ENCODE measurements around the gene TTC33. TPM values are rescaled to one million over a fixed set of nuclear protein-coding genes. Genes with fewer than 3 reads are reported as not detected.

Gene TTC33
- polyA plus RNA-seq, 1 experiment = 12.4 TPM

GRCh38 chr5:40688127-40688761 lies 67.5 kb downstream of the TTC33 start:
- no peaks in the 10 kb centered on the region for H3K9me3 ChIP-seq (ENCODE audit: control insufficient read depth, insufficient read depth, low read length)
- CTCF ChIA-PET = interaction anchor here (0.6 to 3.9 kb wide), 16 partner anchors 9 to 1118 kb away, joined by 3 to 53 read pairs (median 4); no protein-coding TSS in a partner anchor
- POLR2A ChIA-PET = no interaction called here
- DNase-seq (ENCODE audit: low read depth, low spot score) = peak; percentile 72
- H3K27me3 ChIP-seq (ENCODE audit: control insufficient read depth, insufficient read depth, low read length) = no peaks in the 10 kb centered on the region
- TF ChIP-seq, protein P1, sequence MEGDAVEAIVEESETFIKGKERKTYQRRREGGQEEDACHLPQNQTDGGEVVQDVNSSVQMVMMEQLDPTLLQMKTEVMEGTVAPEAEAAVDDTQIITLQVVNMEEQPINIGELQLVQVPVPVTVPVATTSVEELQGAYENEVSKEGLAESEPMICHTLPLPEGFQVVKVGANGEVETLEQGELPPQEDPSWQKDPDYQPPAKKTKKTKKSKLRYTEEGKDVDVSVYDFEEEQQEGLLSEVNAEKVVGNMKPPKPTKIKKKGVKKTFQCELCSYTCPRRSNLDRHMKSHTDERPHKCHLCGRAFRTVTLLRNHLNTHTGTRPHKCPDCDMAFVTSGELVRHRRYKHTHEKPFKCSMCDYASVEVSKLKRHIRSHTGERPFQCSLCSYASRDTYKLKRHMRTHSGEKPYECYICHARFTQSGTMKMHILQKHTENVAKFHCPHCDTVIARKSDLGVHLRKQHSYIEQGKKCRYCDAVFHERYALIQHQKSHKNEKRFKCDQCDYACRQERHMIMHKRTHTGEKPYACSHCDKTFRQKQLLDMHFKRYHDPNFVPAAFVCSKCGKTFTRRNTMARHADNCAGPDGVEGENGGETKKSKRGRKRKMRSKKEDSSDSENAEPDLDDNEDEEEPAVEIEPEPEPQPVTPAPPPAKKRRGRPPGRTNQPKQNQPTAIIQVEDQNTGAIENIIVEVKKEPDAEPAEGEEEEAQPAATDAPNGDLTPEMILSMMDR (IDR thresholded peaks at IDR 0.05; ENCODE audit: low read depth, low read length) = peak; percentile 87
- H3K27ac ChIP-seq (ENCODE audit: low read depth, low read length) = no peak overlapping the region
- H3K4me3 ChIP-seq (ENCODE audit: low read depth, low read length) = no peak overlapping the region

GRCh38 chr5:40687321-40687720 lies 68.4 kb downstream of the TTC33 start:
- no peak for DNase-seq (ENCODE audit: low read depth, low spot score)
- no peaks in the 10 kb centered on the region for H3K27me3 ChIP-seq (ENCODE audit: control insufficient read depth, insufficient read depth, low read length)
- POLR2A ChIA-PET = no interaction called here
- no peak overlapping the region for H3K27ac ChIP-seq (ENCODE audit: low read depth, low read length)
- H3K9me3 ChIP-seq (ENCODE audit: control insufficient read depth, insufficient read depth, low read length) = no peaks in the 10 kb centered on the region
- no peak overlapping the region for H3K4me3 ChIP-seq (ENCODE audit: low read depth, low read length)
- CTCF ChIA-PET = interaction anchor here (0.6 to 5.7 kb wide), 3 partner anchors 738 to 1108 kb away, joined by 4 to 38 read pairs (median 27); no protein-coding TSS in a partner anchor
- TF ChIP-seq, protein P1 (IDR thresholded peaks at IDR 0.05; ENCODE audit: low read depth, low read length) = no peak

DNA sequence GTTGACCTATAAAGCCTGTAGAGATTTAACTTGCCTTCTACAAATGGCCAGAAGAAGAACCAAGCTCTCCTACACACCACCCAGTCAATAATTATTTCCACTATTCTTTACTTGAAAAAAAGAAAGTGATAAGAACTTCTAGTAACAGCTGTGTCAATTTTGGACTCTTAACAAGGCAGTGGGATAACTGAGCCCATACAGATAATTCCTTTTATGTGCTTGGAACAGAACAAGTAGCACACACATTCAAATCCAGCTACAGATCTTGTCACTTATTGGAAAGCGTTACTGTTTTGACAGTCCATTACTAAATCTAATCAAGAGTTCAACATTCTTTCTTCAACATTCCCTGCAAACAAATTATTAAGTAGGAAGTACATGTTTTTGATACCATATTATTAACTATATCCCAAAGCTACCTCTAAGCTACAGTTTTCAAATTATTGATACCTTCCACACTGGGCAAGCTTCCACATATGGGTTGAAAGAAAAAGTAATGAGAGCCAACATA lies 69.7 kb downstream of the TTC33 start:
- no peaks in the 10 kb centered on the region for H3K27me3 ChIP-seq (ENCODE audit: control insufficient read depth, insufficient read depth, low read length)
- H3K4me3 ChIP-seq (ENCODE audit: low read depth, low read length) = no peak overlapping the region
- H3K27ac ChIP-seq (ENCODE audit: low read depth, low read length) = no peak overlapping the region
- no peaks in the 10 kb centered on the region for H3K9me3 ChIP-seq (ENCODE audit: control insufficient read depth, insufficient read depth, low read length)
- no peak for DNase-seq (ENCODE audit: low read depth, low spot score)
- CTCF ChIA-PET = interaction anchor here (0.6 to 5.7 kb wide), 4 partner anchors 708 to 1105 kb away, joined by 3 to 38 read pairs (median 16); no protein-coding TSS in a partner anchor
- POLR2A ChIA-PET = no interaction called here
- TF ChIP-seq, protein P1 (IDR thresholded peaks at IDR 0.05; ENCODE audit: low read depth, low read length) = no peak

DNA sequence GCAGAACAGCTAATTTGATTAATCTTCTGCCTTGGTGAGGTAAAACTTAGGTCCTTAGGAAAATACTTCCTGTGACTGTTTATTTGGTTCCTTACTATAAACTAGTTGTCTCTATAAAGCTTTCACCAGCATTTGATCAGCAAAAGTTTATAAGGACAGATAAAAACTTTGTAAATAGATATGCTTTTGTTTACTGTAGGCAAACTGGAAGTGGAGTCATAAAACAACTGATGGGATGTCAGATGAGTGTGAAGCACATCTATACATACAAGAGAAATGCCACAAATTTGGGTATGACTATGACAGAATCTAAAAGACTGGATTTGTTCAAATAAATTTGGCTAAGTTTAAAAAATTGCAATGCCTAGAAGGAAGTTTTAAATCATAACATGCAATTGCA lies 70.6 kb downstream of the TTC33 start:
- TF ChIP-seq, protein P1 (IDR thresholded peaks at IDR 0.05; ENCODE audit: low read depth, low read length) = no peak
- no peaks in the 10 kb centered on the region for H3K9me3 ChIP-seq (ENCODE audit: control insufficient read depth, insufficient read depth, low read length)
- H3K27me3 ChIP-seq (ENCODE audit: control insufficient read depth, insufficient read depth, low read length) = no peaks in the 10 kb centered on the region
- no peak overlapping the region for H3K4me3 ChIP-seq (ENCODE audit: low read depth, low read length)
- CTCF ChIA-PET = interaction anchor here (0.6 to 5.7 kb wide), 3 partner anchors 707 to 970 kb away, joined by 3 to 38 read pairs (median 27); no protein-coding TSS in a partner anchor
- DNase-seq (ENCODE audit: low read depth, low spot score) = no peak
- H3K27ac ChIP-seq (ENCODE audit: low read depth, low read length) = no peak overlapping the region
- POLR2A ChIA-PET = interaction anchor here (0.5 kb wide), 1 partner anchor 414 kb away, joined by 4 read pairs; no protein-coding TSS in a partner anchor

DNA sequence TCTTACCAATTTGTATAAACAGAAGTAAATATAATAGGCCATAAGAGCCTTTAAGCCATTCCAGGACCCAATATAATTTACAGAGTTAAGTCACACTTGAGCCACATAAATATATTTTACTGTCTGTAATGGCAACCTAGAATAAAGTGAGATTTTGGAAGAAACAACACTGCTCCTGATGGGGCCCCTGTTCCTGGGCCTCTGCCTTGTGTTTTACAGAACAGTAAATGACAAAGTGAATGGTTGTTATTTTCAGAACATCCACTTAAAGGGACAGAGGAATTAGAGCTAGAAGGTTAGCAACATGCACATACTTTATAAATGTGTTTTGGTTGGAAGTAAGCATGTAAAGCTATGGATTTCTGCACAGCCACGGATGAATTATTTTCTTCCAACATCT lies 72.5 kb downstream of the TTC33 start:
- no peaks in the 10 kb centered on the region for H3K27me3 ChIP-seq (ENCODE audit: control insufficient read depth, insufficient read depth, low read length)
- TF ChIP-seq, protein P1 (IDR thresholded peaks at IDR 0.05; ENCODE audit: low read depth, low read length) = no peak
- no peak overlapping the region for H3K27ac ChIP-seq (ENCODE audit: low read depth, low read length)
- DNase-seq (ENCODE audit: low read depth, low spot score) = no peak
- no peaks in the 10 kb centered on the region; the same call in 1 of the 2 replicates for H3K9me3 ChIP-seq (ENCODE audit: control insufficient read depth, insufficient read depth, low read length)
- ChIA-PET CTCF (interaction anchor here (1.1 to 5.7 kb wide), 6 partner anchors 52 to 1105 kb away, joined by 3 to 38 read pairs (median 3); no protein-coding TSS in a partner anchor), POLR2A (no interaction called here)
- peak overlapping the region; percentile 77 for H3K4me3 ChIP-seq (ENCODE audit: low read depth, low read length)

Data from AG04450 (cell line).